ENCODE results near the gene THAP5. TPM values are rescaled to one million over a fixed set of nuclear protein-coding genes. Genes with fewer than 3 reads are reported as not detected.

Gene THAP5, protein sequence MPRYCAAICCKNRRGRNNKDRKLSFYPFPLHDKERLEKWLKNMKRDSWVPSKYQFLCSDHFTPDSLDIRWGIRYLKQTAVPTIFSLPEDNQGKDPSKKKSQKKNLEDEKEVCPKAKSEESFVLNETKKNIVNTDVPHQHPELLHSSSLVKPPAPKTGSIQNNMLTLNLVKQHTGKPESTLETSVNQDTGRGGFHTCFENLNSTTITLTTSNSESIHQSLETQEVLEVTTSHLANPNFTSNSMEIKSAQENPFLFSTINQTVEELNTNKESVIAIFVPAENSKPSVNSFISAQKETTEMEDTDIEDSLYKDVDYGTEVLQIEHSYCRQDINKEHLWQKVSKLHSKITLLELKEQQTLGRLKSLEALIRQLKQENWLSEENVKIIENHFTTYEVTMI
- total RNA-seq (2022; extraction: Qiagen RNA extraction): 12.5 to 21.6 TPM (median 14.9 TPM) in 5 replicates

DNA sequence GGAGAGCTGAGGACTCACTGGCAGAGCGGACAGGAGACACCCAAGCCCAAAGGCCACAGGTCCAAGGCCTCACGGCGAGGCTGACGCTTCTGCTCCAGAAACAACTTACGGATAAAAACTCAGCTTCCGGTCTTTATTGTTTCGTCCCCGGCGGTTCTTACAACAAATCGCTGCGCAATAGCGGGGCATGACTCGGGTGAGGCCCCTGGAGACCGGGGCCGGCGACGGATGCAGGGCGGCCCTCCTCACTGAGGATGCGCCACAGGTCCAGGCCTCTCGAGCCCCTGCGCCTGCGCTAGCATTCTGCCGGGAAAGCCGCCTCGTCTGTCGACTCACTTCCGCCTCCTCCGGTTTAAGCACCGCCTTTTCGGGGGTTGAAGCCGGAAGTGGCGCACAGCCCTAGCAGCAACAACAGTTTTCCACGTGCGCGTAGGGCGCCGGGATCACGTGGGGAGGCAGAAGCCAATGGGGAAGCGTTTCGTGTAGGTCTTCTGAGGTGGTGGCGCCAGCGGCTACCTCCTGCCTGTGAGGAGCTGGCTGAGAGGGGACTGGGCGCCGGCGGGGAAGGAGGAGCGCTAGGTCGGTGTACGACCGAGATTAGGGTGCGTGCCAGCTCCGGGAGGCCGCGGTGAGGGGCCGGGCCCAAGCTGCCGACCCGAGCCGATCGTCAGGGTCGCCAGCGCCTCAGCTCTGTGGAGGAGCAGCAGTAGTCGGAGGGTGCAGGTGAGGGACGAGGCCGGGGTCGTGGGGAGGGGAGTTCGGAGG, at the start of gene THAP5, which contains the start of gene DNAJB9:
Gene THAP5, minus strand, starts transcription at position 326 of the 765 bp plus-strand sequence. Its CDS starts 137 bp downstream, at position 189.
Gene DNAJB9, plus strand, starts transcription at position 494 of the 765 bp plus-strand sequence. CDS start 1,853 bp downstream, outside the sequence.

DNA sequence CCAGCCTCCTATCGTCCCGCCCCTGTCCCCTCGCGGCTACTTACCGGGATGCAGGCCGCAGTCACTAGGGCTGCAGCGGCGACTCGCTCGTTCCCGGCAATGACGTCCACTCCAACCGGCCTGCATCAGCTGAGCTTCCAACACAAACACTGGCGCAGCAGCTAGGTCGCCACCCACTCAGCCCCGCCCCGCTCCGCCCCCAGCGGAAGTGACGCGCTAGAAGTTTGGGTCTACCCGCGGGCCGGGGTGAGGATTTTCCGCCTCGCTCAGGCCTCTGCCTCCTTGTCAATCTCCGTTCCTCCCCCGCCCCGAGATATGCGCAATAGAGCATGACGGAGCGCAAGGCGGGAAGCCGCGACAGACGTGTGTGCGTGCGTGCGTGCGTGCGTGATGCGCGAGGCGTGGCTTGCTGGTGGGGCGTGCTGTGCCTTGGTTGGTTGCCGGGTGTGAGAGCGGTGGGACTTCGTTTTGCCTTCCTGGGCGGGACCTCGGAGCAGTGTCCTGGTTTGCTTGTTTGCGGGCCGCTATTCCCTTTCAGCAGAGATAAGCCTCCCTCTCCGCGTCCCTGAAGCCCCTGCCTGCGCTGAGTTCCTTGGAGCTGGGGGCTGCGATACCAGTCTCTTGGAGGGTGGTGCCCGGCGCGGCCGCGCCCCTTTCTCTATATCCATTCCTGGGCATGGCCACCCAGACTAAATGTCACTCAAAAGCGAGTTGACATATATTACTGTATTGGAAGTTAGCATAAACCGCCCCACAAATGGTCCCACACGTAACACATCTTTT, 43.3 kb downstream of the THAP5 start, which contains the start of gene PNPLA8:
Gene PNPLA8, minus strand, starts transcription at position 151 of the 783 bp plus-strand sequence. CDS start 10,644 bp downstream, outside the sequence.

Other genes starting within 250 kb of the THAP5 start
- gene NRCAM, start 113.3 kb downstream of the THAP5 start, total RNA-seq (2022; extraction: Qiagen RNA extraction): 73.8 to 103 TPM (median 89.1 TPM) in 5 replicates
- gene PNPLA8, start 43.6 kb downstream of the THAP5 start, total RNA-seq (2022; extraction: Qiagen RNA extraction): 11.6 to 17.7 TPM (median 14.2 TPM) in 5 replicates
- 9.3 to 11.7 TPM (median 10.9 TPM) in 5 replicates for gene DNAJB9, start 168 bp upstream of the THAP5 start, total RNA-seq (2022; extraction: Qiagen RNA extraction)